Smooth muscle cell (in vitro differentiated cells): ENCODE data around the gene WBP2. TPM values are rescaled to one million over a fixed set of nuclear protein-coding genes. Genes with fewer than 3 reads are reported as not detected.

Experiments
- DNase-seq: peaks from one replicate; lab custom pipeline; 2025; ENCODE audit not compliant: unreplicated experiment; lab: John Stamatoyannopoulos, UW
- H2AFZ ChIP-seq: fragments of 200-600 bp; sonication (generic); 2 replicates; pipeline ENCODE4 v1.6.0; 2016; ENCODE audit warnings: antibody characterized with exemption, low read depth, mild to moderate bottlenecking
- H3F3A ChIP-seq: fragments of 200-600 bp; sonication (generic); 2 replicates; pipeline ENCODE4 v1.6.0; 2017; ENCODE audit warnings: antibody characterized with exemption, low read depth
- H3K27ac ChIP-seq: fragments of 200-600 bp; sonication (generic); 2 replicates; pipeline ENCODE4 v1.5.1; 2016; ENCODE audit warnings: low read depth, mild to moderate bottlenecking
- H3K27me3 ChIP-seq: fragments of 200-600 bp; sonication (generic); 2 replicates; pipeline ENCODE4 v1.6.1; 2016; ENCODE audit warnings: low read depth, mild to moderate bottlenecking
- H3K36me3 ChIP-seq: fragments of 200-600 bp; sonication (generic); 2 replicates; pipeline ENCODE4 v1.5.1; 2016; ENCODE audit warnings: low read depth
- H3K4me1 ChIP-seq: fragments of 200-600 bp; sonication (generic); 2 replicates; pipeline ENCODE4 v1.5.1; 2016; ENCODE audit warnings: low read depth
- H3K4me2 ChIP-seq: fragments of 200-600 bp; sonication (generic); 2 replicates; pipeline ENCODE4 v1.6.0; 2016; ENCODE audit warnings: mild to moderate bottlenecking
- H3K4me3 ChIP-seq: fragments of 200-600 bp; sonication (generic); 2 replicates; pipeline ENCODE4 v1.5.1; 2016; ENCODE audit warnings: mild to moderate bottlenecking
- H3K79me2 ChIP-seq: fragments of 200-600 bp; sonication (generic); 2 replicates; pipeline ENCODE4 v1.6.0; 2016; ENCODE audit warnings: low read depth, mild to moderate bottlenecking
- H3K9ac ChIP-seq: fragments of 200-600 bp; sonication (generic); 2 replicates; pipeline ENCODE4 v1.6.0; 2016; ENCODE audit warnings: low read depth
- H3K9me3 ChIP-seq: fragments of 200-600 bp; sonication (generic); replicated peaks from 2 replicates; pipeline ENCODE4 v1.5.1; 2016; ENCODE audit warnings: low read depth
- H4K20me1 ChIP-seq: fragments of 200-600 bp; sonication (generic); 2 replicates; pipeline ENCODE4 v1.6.0; 2016; ENCODE audit warnings: low read depth
- WGBS: methylation state at CpG from one replicate; pipeline ENCODE4 v1.1.7; 2016; ENCODE audit warnings: low lambda C conversion rate; 5-methylcytosine and 5-hydroxymethylcytosine counted together
- polyA plus RNA-seq: library from polyadenylated mRNA; unstranded; fragments of >200 nt; fragmentation: Nextera tagmentation; extraction: Ambion mirVana; gene quantifications from 2 replicates; pipeline ENCODE4 v1.2.1, GENCODE V29; 2016
- total RNA-seq: library from RNA; depleted of rRNA; stranded (reverse); fragments of >200 nt; gene quantifications from 2 replicates; pipeline ENCODE4 v1.2.3, GENCODE V29; 2014
- TF ChIP-seq, protein P1 (sequence below): fragments of 200-600 bp; sonication (generic); IDR thresholded peaks from 2 replicates; pipeline ENCODE4 v1.5.1; 2017; ENCODE audit warnings: borderline replicate concordance, mild to moderate bottlenecking, antibody characterized with exemption; ENCODE audit not compliant: insufficient read depth, poor library complexity, severe bottlenecking

WBP2 gene
- total and polyA plus RNA-seq, 2 experiments from 2014 or later: 26.4 to 91.4 TPM

DNA sequence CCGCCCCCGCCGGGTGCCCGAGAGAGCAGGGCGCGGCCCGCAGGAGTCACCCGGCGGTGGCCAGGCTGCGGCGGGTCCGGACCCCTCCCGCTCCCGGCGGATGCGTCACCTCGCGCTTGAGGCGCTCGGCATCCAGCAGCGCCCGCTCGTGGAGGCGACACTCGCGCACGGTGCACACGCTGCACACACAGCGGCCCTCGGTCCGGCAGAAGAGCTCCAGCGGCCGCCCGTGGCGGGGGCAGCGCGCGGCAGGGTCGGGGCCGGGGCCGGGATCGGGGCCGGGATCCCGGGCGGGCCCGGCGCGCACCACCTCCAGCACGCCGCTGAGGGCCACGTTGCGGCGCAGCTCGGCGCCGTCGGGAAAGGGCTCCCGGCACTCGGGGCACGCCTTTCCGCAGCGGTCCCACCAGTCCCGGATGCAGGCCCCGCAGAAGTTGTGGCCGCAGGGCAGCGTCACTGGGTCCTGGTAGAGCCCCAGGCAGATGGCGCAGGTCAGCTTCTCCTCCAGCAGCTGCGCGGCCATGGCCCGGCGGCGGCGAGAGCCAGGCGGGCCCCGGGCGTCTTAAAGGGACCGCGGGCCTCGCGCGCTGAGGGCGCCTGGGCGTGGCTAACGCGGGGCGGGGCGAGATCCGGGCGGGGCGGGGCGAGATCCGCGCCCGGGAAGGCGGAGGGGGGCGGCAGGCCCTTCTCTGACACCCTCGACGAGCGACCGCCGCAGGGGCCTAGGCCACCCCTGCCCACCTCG lies 41.5 kb upstream of the WBP2 start, which contains the start of gene TRIM65:
TSS of gene TRIM65 (minus strand) at position 537 of the 745 bp plus-strand sequence. CDS start at position 523, 14 bp downstream.
- Histone ChIP-seq H3K4me2 (peak within 1 kb of the TSS; percentile 80), H3F3A (peaks cover 12% of the 10 kb centered on the region), H3K9ac (peak within 1 kb of the TSS; percentile 64), H3K9me3 (no peaks in the 10 kb centered on the region), H2AFZ (peak within 1 kb of the TSS; percentile 82), H3K27me3 (no peaks in the 10 kb centered on the region), H3K4me3 (peak within 1 kb of the TSS; percentile 77), H3K36me3 (no peaks in the 10 kb centered on the region), H4K20me1 (peaks cover 5% of the 10 kb centered on the region), H3K4me1 (peaks cover 13% of the 10 kb centered on the region), H3K27ac (peak within 1 kb of the TSS; percentile 57), H3K79me2 (peaks cover 9% of the 10 kb centered on the region)
- peak; percentile 62 for DNase-seq
- WGBS: 1% methylated on average over 35 of the region's 102 CpGs
- TF ChIP-seq, protein P1, sequence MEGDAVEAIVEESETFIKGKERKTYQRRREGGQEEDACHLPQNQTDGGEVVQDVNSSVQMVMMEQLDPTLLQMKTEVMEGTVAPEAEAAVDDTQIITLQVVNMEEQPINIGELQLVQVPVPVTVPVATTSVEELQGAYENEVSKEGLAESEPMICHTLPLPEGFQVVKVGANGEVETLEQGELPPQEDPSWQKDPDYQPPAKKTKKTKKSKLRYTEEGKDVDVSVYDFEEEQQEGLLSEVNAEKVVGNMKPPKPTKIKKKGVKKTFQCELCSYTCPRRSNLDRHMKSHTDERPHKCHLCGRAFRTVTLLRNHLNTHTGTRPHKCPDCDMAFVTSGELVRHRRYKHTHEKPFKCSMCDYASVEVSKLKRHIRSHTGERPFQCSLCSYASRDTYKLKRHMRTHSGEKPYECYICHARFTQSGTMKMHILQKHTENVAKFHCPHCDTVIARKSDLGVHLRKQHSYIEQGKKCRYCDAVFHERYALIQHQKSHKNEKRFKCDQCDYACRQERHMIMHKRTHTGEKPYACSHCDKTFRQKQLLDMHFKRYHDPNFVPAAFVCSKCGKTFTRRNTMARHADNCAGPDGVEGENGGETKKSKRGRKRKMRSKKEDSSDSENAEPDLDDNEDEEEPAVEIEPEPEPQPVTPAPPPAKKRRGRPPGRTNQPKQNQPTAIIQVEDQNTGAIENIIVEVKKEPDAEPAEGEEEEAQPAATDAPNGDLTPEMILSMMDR: peak; percentile 21

DNA sequence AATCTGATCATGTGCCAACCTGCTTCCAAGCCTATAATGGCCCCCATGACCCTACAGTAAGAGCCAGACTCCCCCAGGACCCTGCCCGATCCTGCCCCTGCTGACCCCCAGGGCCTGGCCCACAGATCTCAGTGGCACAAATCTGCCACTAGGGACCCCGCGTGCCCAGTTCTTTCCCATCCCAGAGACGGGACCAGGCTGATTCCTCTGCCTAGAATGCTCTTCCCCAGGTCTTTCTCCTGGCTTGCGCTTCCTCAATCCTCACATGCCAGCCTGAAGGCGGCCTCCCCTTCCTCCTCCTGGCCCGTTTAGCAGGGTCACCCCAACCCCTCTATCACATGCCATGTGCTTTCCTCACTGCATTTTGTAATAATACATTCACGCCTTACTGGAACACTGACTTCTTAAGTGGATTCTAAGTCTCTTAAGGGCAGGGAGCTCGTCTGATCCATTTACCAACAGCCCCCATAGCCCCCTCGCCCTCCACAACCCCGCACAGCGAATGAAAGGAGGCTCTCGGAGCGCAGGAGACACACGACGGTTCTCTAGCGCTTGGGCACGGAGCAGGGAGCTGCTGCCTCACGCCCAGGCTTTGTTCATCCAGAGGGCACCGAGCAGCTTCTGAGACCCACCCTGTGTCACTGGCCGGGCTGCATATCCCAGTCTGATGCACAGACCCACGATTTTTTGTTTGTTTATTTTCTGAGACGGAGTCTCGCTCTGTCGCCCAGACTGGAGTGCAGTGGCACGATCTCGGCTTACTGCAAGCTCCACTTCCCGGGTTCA lies 40.4 kb upstream of the WBP2 start:
- peak overlapping the region; percentile 80 for H3K4me2 ChIP-seq
- H3K36me3 ChIP-seq: no peaks in the 10 kb centered on the region
- peak overlapping the region; percentile 64 for H3K9ac ChIP-seq
- TF ChIP-seq, protein P1: peak; percentile 41
- peaks cover 5% of the 10 kb centered on the region for H4K20me1 ChIP-seq
- peaks cover 9% of the 10 kb centered on the region for H3K79me2 ChIP-seq
- 18% methylated on average over 28 of the region's 28 CpGs for WGBS
- peak overlapping the region; percentile 77 for H3K4me3 ChIP-seq
- H3K27me3 ChIP-seq: no peaks in the 10 kb centered on the region
- DNase-seq: no peak
- no peak overlapping the region for H2AFZ ChIP-seq
- H3F3A ChIP-seq: peaks cover 12% of the 10 kb centered on the region
- H3K4me1 ChIP-seq: peaks cover 13% of the 10 kb centered on the region
- peak overlapping the region; percentile 57 for H3K27ac ChIP-seq
- H3K9me3 ChIP-seq: no peaks in the 10 kb centered on the region

DNA sequence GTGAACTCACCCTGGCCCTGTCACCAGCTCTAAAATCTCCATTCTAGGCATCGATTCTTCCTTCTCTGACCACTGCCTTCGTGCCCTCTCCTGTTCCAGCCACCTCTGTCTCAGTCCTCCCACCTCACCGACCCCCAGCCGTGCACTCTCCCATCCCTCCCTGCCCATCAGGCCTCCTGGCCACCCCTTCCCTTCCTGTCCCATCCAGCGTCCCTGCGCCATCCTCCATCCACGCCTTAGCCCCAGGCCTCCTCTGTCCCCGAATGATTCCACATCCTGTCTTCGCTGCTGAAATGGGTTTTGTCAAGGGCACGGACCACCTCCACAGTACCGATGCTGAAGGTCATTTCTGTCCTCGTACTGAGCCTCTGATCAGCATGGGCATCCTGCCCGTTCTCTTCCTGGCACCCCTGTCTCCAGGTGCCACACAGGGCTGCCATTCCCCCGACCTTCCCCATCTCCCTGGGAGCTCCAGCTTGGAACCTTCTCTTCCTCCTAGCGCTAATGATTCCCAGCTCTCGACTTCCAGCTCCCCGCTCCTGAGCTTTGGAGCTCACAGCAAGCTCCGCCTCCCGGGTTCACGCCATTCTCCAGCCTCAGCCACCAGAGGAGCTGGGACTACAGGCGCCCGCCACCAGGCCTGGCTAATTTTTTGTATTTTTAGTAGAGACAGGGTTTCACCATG lies 39.1 kb upstream of the WBP2 start:
- H3K27me3 ChIP-seq: no peaks in the 10 kb centered on the region
- no peak overlapping the region for H3K4me2 ChIP-seq
- 85% methylated on average over 22 of the region's 22 CpGs for WGBS
- no peak overlapping the region for H3K27ac ChIP-seq
- peaks cover 12% of the 10 kb centered on the region for H3F3A ChIP-seq
- no peak overlapping the region for H3K4me3 ChIP-seq
- no peaks in the 10 kb centered on the region for H3K36me3 ChIP-seq
- H3K4me1 ChIP-seq: peaks cover 13% of the 10 kb centered on the region
- no peak overlapping the region for H3K9ac ChIP-seq
- no peak for DNase-seq
- peaks cover 9% of the 10 kb centered on the region for H3K79me2 ChIP-seq
- H3K9me3 ChIP-seq: no peaks in the 10 kb centered on the region
- TF ChIP-seq, protein P1: no peak
- no peak overlapping the region for H2AFZ ChIP-seq
- H4K20me1 ChIP-seq: peaks cover 5% of the 10 kb centered on the region
